H9 (cell line): ENCODE measurements around the gene SLC46A1. TPM values are rescaled to one million over a fixed set of nuclear protein-coding genes. Genes with fewer than 3 reads are reported as not detected.

ENCODE experiments used
- DNase-seq: peaks from one replicate; pipeline ENCODE4 v3.0.0-alpha.2; 2017
- H2AFZ ChIP-seq: one replicate; pipeline ENCODE4 v1.6.1; 2013; ENCODE audit warnings: mild to moderate bottlenecking, low read length, control low read depth, moderate library complexity
- H2AK5ac ChIP-seq: 2 replicates; pipeline ENCODE4 v1.6.1; 2013; ENCODE audit warnings: low read length, control low read depth, mixed read lengths; ENCODE audit not compliant: insufficient read length
- H2BK120ac ChIP-seq: one replicate; pipeline ENCODE4 v1.6.1; 2013; ENCODE audit warnings: low read depth, mild to moderate bottlenecking, low read length, control low read depth, inconsistent platforms; ENCODE audit not compliant: poor library complexity, severe bottlenecking
- H2BK12ac ChIP-seq: 2 replicates; pipeline ENCODE4 v1.6.1; 2013; ENCODE audit warnings: low read length, control low read depth, mixed read lengths, low read depth; ENCODE audit not compliant: insufficient read length
- H2BK15ac ChIP-seq: 2 replicates; pipeline ENCODE4 v1.6.1; 2013; ENCODE audit warnings: low read depth, low read length, control low read depth
- H2BK20ac ChIP-seq: one replicate; pipeline ENCODE4 v1.6.1; 2013; ENCODE audit warnings: low read depth, mild to moderate bottlenecking, low read length, control low read depth, inconsistent platforms; ENCODE audit not compliant: poor library complexity, severe bottlenecking
- H2BK5ac ChIP-seq: 2 replicates; pipeline ENCODE4 v1.6.1; 2013; ENCODE audit warnings: low read length, control low read depth, mixed read lengths; ENCODE audit not compliant: insufficient read length
- H3K14ac ChIP-seq: 2 replicates; pipeline ENCODE4 v1.6.1; 2013; ENCODE audit warnings: low read length, control low read depth; ENCODE audit not compliant: insufficient read depth
- H3K18ac ChIP-seq: 2 replicates; pipeline ENCODE4 v1.6.1; 2013; ENCODE audit warnings: low read depth, mild to moderate bottlenecking, mixed read lengths, low read length, control low read depth; ENCODE audit not compliant: insufficient read length
- H3K23ac ChIP-seq: 2 replicates; pipeline ENCODE4 v1.6.1; 2013; ENCODE audit warnings: low read length, control low read depth, mixed read lengths, low read depth; ENCODE audit not compliant: insufficient read length
- H3K23me2 ChIP-seq: 2 replicates; pipeline ENCODE4 v1.6.1; 2013; ENCODE audit warnings: low read depth, mild to moderate bottlenecking, mixed read lengths, low read length, control low read depth; ENCODE audit not compliant: insufficient read length, poor library complexity, severe bottlenecking
- H3K27ac ChIP-seq: 2 replicates; pipeline ENCODE4 v1.5.1; 2013; ENCODE audit warnings: low read length, control low read depth, mixed read lengths, low read depth; ENCODE audit not compliant: insufficient read length
- H3K27me3 ChIP-seq: 2 replicates; pipeline ENCODE4 v1.6.1; 2013; ENCODE audit warnings: low read length, control low read depth, inconsistent platforms; ENCODE audit not compliant: insufficient read depth
- H3K4ac ChIP-seq: 2 replicates; pipeline ENCODE4 v1.6.1; 2013; ENCODE audit warnings: low read depth, mild to moderate bottlenecking, control low read depth, inconsistent platforms, low read length, moderate library complexity
- H3K4me1 ChIP-seq: 2 replicates; pipeline ENCODE4 v1.6.1; 2013; ENCODE audit warnings: low read length, control low read depth, inconsistent platforms; ENCODE audit not compliant: insufficient read depth
- H3K4me2 ChIP-seq: 2 replicates; pipeline ENCODE4 v1.6.1; 2013; ENCODE audit warnings: low read length, control low read depth, mixed read lengths; ENCODE audit not compliant: insufficient read length, insufficient read depth
- H3K56ac ChIP-seq: 2 replicates; pipeline ENCODE4 v1.6.1; 2013; ENCODE audit warnings: low read depth, mild to moderate bottlenecking, mixed read lengths, low read length, control low read depth; ENCODE audit not compliant: insufficient read length
- H3K79me1 ChIP-seq: 2 replicates; pipeline ENCODE4 v1.6.1; 2013; ENCODE audit warnings: low read depth, mild to moderate bottlenecking, moderate library complexity, low read length, control low read depth, inconsistent platforms; ENCODE audit not compliant: insufficient read depth, poor library complexity, severe bottlenecking
- H3K79me2 ChIP-seq: 2 replicates; pipeline ENCODE4 v1.6.1; 2013; ENCODE audit warnings: low read length, control low read depth, inconsistent platforms; ENCODE audit not compliant: insufficient read depth
- H3K9ac ChIP-seq: 2 replicates; pipeline ENCODE4 v1.6.1; 2013; ENCODE audit warnings: low read length, control low read depth, mixed read lengths; ENCODE audit not compliant: insufficient read length; ENCODE audit errors: extremely low read depth
- H3K9me3 ChIP-seq: one replicate; pipeline ENCODE4 v1.6.1; 2013; ENCODE audit warnings: low read depth, low read length, inconsistent platforms; ENCODE audit not compliant: control insufficient read depth
- H3T11ph ChIP-seq: one replicate; pipeline ENCODE4 v1.6.1; 2013; ENCODE audit warnings: mild to moderate bottlenecking, low read length, control low read depth, inconsistent platforms
- H4K20me1 ChIP-seq: one replicate; pipeline ENCODE4 v1.6.1; 2013; ENCODE audit not compliant: control insufficient read depth, insufficient read length, insufficient read depth
- H4K5ac ChIP-seq: 2 replicates; pipeline ENCODE4 v1.6.1; 2013; ENCODE audit warnings: low read depth, mild to moderate bottlenecking, mixed read lengths, low read length, control low read depth; ENCODE audit not compliant: insufficient read length
- H4K8ac ChIP-seq: replicated peaks from 2 replicates; pipeline ENCODE4 v1.6.1; 2013; ENCODE audit warnings: low read length, control low read depth, mixed read lengths, low read depth; ENCODE audit not compliant: insufficient read length
- H4K91ac ChIP-seq: 2 replicates; pipeline ENCODE4 v1.6.1; 2013; ENCODE audit warnings: low read depth, mild to moderate bottlenecking, moderate library complexity, mixed read lengths, low read length, control low read depth; ENCODE audit not compliant: insufficient read length
- H3K27ac Mint-ChIP-seq, 3 experiments: 2 replicates in 2 of 3; 3 replicates in 1 of 3; pipeline ENCODE4 v1.8.0; 2020 to 2021; ENCODE audit warnings: mixed read lengths in 3 of 3, mild to moderate bottlenecking in 1 of 3, moderate library complexity in 1 of 3
- H3K27me3 Mint-ChIP-seq: 2 replicates; pipeline ENCODE4 v1.8.0; 2021; ENCODE audit warnings: low read depth, mild to moderate bottlenecking, moderate library complexity, mixed read lengths
- H3K36me3 Mint-ChIP-seq, 3 experiments: 2 replicates in 2 of 3; 3 replicates in 1 of 3; pipeline ENCODE4 v1.8.0; 2020 to 2021; ENCODE audit warnings: low read depth in 3 of 3, mixed read lengths in 3 of 3; ENCODE audit not compliant: insufficient read depth in 1 of 3
- H3K4me1 Mint-ChIP-seq, 2 experiments: 2 replicates each; pipeline ENCODE4 v1.8.0; 2020; ENCODE audit warnings: mixed read lengths in 2 of 2
- H3K4me3 Mint-ChIP-seq, 2 experiments: 2 replicates in 1 of 2; 3 replicates in 1 of 2; pipeline ENCODE4 v1.8.0; 2020 to 2021; ENCODE audit warnings: mild to moderate bottlenecking in 2 of 2, mixed read lengths in 2 of 2, moderate library complexity in 1 of 2
- H3K9me3 Mint-ChIP-seq, 2 experiments: 2 replicates in 1 of 2; 3 replicates in 1 of 2; pipeline ENCODE4 v1.8.0; 2020; ENCODE audit warnings: mild to moderate bottlenecking in 2 of 2, mixed read lengths in 2 of 2, moderate library complexity in 1 of 2
- CTCF ChIP-seq: fragments of 200-600 bp; sonication (generic); conservative IDR thresholded peaks from 3 replicates; pipeline ENCODE4 v1.8.0; 2021; ENCODE audit warnings: antibody characterized with exemption, mild to moderate bottlenecking
- WGBS: extraction: QIAGEN DNeasy Blood & Tissue Kit; methylation state at CpG from one replicate; pipeline ENCODE4 v1.1.7; 2013; ENCODE audit warnings: missing lambda C conversion rate, low lambda C conversion rate, mixed read lengths; ENCODE audit not compliant: insufficient read length; ENCODE audit errors: extremely low coverage; 5-methylcytosine and 5-hydroxymethylcytosine counted together
- total RNA-seq: library from RNA; stranded (reverse); gene quantifications from 2 replicates; pipeline ENCODE4 v1.2.1, GENCODE V29; 2021

The SLC46A1 gene
- total RNA-seq, 1 experiment from 2014 or later, result 8.7 TPM

GRCh38 chr17:28384281-28385036 is 21.6 kb downstream of the SLC46A1 start:
- Histone ChIP-seq H3K9me3 (no peaks in the 10 kb centered on the region), H2AFZ (no peak overlapping the region), H3K27me3 (peaks cover 13% of the 10 kb centered on the region; the same call in 1 of the 2 replicates), H3K14ac (no peak overlapping the region), H3K9ac (peak overlapping the region; percentile 2), H3K56ac (no peak overlapping the region), H4K5ac (no peak overlapping the region), H4K91ac (no peak overlapping the region), H3K27ac (no peak overlapping the region), H2AK5ac (no peak overlapping the region), H3K23ac (no peak overlapping the region), H2BK15ac (no peak overlapping the region), H3K79me2 (no peaks in the 10 kb centered on the region), H2BK12ac (no peak overlapping the region), H2BK120ac (no peak overlapping the region), H2BK5ac (no peak overlapping the region), H4K20me1 (no peaks in the 10 kb centered on the region), H3K4me2 (peak overlapping the region; percentile 44), H4K8ac (no peak overlapping the region), H3K23me2 (peaks cover 12% of the 10 kb centered on the region), H3K18ac (no peak overlapping the region), H3K4me1 (no peaks in the 10 kb centered on the region), H3T11ph (no peak overlapping the region), H2BK20ac (no peak overlapping the region), H3K4ac (no peak overlapping the region), H3K79me1 (no peaks in the 10 kb centered on the region)
- Mint-ChIP-seq H3K9me3 (no peaks in the 10 kb centered on the region; a peak in 1 of 5 replicates), H3K27me3 (peaks cover 86% of the 10 kb centered on the region), H3K4me3 (peak overlapping the region; percentile 64 to 83), H3K27ac (no peak overlapping the region), H3K4me1 (peaks cover 4 to 10% of the 10 kb centered on the region in 2 experiments; a peak in 3 of 4 replicates), H3K36me3 (peaks cover 0 to 2% (median 0%) of the 10 kb centered on the region in 3 experiments; a peak in 2 of 7 replicates)
- no peak for TF ChIP-seq CTCF
- peak; percentile 75 for DNase-seq
- WGBS, result no CpG with 5 or more reads among the region's 56 CpGs
